BLaER1 treated with 17β-estradiol and CSF1 and Interleukin-3, amounts not matched to agents 10 nM and 100 nM (cell line): ENCODE data around the gene SRGAP3.
A peak's percentile ranks its signal among the peaks of the same experiment; 100 is the strongest.

Experiments
- H3K27ac ChIP-seq, 11 experiments: shearing (Covaris generic); formaldehyde crosslinking; 2 replicates each; pipeline ENCODE4 v1.8.1; 2022
- H3K27me3 ChIP-seq, 11 experiments: shearing (Covaris generic); formaldehyde crosslinking; 2 replicates each; pipeline ENCODE4 v1.8.1; 2022
- H3K36me3 ChIP-seq, 11 experiments: shearing (Covaris generic); formaldehyde crosslinking; 2 replicates each; pipeline ENCODE4 v1.8.1; 2022
- H3K4me1 ChIP-seq, 10 experiments: shearing (Covaris generic); formaldehyde crosslinking; 2 replicates each; pipeline ENCODE4 v1.8.1; 2022
- H3K4me2 ChIP-seq, 11 experiments: shearing (Covaris generic); formaldehyde crosslinking; 2 replicates each; pipeline ENCODE4 v1.8.1; 2022
- H3K4me3 ChIP-seq, 10 experiments: shearing (Covaris generic); formaldehyde crosslinking; 2 replicates each; pipeline ENCODE4 v1.8.1; 2022
- H3K9ac ChIP-seq, 11 experiments: shearing (Covaris generic); formaldehyde crosslinking; 2 replicates each; pipeline ENCODE4 v1.8.1; 2022
- H3K9me3 ChIP-seq, 11 experiments: shearing (Covaris generic); formaldehyde crosslinking; replicated peaks in 1 of 11; 2 replicates each; pipeline ENCODE4 v1.8.1; 2022
- H4K20me1 ChIP-seq, 11 experiments: shearing (Covaris generic); formaldehyde crosslinking; 2 replicates each; pipeline ENCODE4 v1.8.1; 2022
- Cebpa-rat ChIP-seq, 11 experiments: shearing (Covaris generic); IDR thresholded peaks; 2 replicates each; pipeline ENCODE4 v1.8.1; 2022

The SRGAP3 gene

DNA sequence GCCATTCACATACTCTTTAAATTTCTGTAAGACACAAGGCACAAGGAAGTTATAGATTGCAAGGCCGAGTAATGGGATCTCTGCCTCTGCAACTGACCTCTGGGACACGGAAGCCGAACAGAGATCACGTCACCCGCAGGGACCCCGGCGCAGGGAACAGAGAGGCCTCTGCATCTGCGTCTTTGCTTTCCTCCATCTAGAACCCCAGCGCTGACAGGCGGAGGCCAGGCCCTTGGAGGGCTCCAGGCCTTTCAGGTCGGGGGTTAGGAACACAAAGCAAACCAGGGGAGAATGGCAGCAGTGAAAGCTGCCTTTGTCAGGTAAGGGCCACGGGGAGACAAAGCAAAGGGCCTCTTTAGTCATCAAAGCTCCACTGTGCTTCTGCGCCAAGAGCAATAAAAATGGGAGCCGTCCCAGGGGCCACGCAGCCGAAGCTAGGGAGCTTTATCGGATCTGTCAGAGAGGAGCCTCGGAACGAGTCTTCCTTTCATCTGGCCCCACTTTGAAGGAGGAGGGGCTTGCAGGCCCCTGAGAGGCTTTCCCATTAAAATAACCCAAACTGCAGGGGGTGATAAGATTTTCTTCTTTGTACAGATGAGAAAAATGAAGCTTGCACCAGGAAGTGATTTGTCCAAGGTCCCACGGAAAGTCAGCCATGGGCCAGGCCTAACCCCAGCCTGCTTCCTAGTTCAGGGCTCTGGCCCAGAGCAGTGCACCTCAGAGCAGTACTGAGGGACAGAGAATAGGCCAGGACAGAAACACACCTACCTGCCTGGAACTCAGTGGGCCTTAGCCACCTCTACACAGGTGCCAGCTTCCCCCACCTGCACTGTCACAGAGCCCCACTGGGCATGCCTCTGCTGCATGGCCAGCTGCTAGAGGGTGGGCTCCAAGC lies 201.7 kb downstream of the SRGAP3 start:
- Histone ChIP-seq H3K9me3 (peaks cover 0 to 9% (median 0%) of the 10 kb centered on the region in 11 experiments; a peak in 1 of 22 replicates), H3K4me2 (no peak overlapping the region), H3K4me3 (no peak overlapping the region), H3K27me3 (no peaks in the 10 kb centered on the region), H3K36me3 (peaks cover 0 to 52% (median 0%) of the 10 kb centered on the region in 11 experiments; a peak in 5 of 22 replicates), H3K27ac (no peak overlapping the region), H3K9ac (no peak overlapping the region), H3K4me1 (peaks cover 0 to 10% (median 4%) of the 10 kb centered on the region in 10 experiments; a peak in 11 of 20 replicates), H4K20me1 (no peaks in the 10 kb centered on the region; a peak in 1 of 22 replicates)
- no peak for TF ChIP-seq Cebpa-rat (IDR thresholded peaks at IDR 0.05)

DNA sequence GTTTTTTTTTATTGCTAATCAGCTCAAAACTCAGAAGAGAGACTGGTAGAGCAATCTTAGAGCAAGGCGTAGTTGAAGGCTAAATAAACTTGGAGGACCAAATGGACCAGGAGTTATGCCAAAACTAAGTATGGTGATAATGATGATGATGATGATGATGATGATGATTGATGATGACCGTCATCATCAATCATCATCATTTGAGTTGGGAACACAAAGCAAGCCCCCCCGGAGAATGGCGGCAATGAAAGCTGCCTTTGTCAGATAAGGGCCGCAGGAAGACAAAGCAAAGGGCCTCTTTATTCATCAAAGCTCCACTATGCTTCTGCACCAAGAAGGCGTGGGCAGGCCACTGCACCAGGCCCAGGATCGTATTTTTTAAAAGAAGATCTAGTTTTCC lies 204.1 kb downstream of the SRGAP3 start:
- Histone ChIP-seq H3K36me3 (peaks cover 0 to 42% (median 0%) of the 10 kb centered on the region in 11 experiments; a peak in 1 of 22 replicates), H3K9ac (no peak overlapping the region), H3K4me2 (no peak overlapping the region), H3K27me3 (no peaks in the 10 kb centered on the region), H3K27ac (no peak overlapping the region), H4K20me1 (no peaks in the 10 kb centered on the region; a peak in 1 of 22 replicates), H3K4me3 (no peak overlapping the region), H3K9me3 (no peaks in the 10 kb centered on the region), H3K4me1 (peaks cover 0 to 24% (median 6%) of the 10 kb centered on the region in 10 experiments; a peak in 12 of 20 replicates)
- no peak for TF ChIP-seq Cebpa-rat (IDR thresholded peaks at IDR 0.05)

GRCh38 chr3:9043063-9043462 lies 206.4 kb downstream of the SRGAP3 start:
- Histone ChIP-seq H3K27ac (no peak overlapping the region), H3K9ac (no peak overlapping the region), H3K4me2 (peak overlapping the region in 4 of 11 experiments; percentile 5 to 59 (median 48); a peak in 5 of 22 replicates)

DNA sequence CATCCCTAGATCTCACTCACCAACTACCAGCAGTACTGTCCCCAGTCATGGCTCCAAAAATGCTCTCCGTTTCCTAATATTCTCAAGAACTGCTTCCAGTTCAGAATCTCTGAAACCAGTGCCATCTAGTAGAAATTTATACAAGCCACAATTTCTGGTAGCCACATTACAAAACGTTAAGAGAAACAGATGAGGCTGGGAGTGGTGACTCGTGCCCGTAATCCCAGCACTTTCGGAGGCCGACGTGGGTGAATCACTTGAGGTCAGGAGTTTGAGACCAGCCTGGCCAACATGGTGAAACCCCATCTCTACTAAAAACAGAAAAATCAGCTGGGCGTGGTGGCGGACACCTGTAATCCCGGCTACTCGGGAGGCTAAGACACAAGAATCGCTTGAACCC lies 207.8 kb downstream of the SRGAP3 start:
- H3K27ac ChIP-seq: no peak overlapping the region

More at GRCh38 chr3:9043063-9043462, 206.4 kb downstream of the SRGAP3 start:
- Histone ChIP-seq H3K36me3 (peaks cover 0 to 28% (median 0%) of the 10 kb centered on the region in 11 experiments; a peak in 1 of 22 replicates), H3K4me1 (peaks cover 0 to 24% (median 6%) of the 10 kb centered on the region in 10 experiments; a peak in 12 of 20 replicates), H3K9me3 (no peaks in the 10 kb centered on the region), H3K4me3 (no peak overlapping the region), H4K20me1 (no peaks in the 10 kb centered on the region), H3K27me3 (no peaks in the 10 kb centered on the region)
- no peak for TF ChIP-seq Cebpa-rat (IDR thresholded peaks at IDR 0.05)

GRCh38 chr3:9040996-9041395 lies 208.4 kb downstream of the SRGAP3 start:
- TF ChIP-seq Cebpa-rat (IDR thresholded peaks at IDR 0.05): no peak
- peaks cover 0 to 18% (median 0%) of the 10 kb centered on the region in 11 experiments; a peak in 1 of 22 replicates for H3K36me3 ChIP-seq
- no peak overlapping the region for H3K27ac ChIP-seq
- H3K9ac ChIP-seq: no peak overlapping the region
- no peaks in the 10 kb centered on the region for H3K9me3 ChIP-seq
- no peaks in the 10 kb centered on the region for H4K20me1 ChIP-seq
- no peaks in the 10 kb centered on the region for H3K27me3 ChIP-seq
- no peak overlapping the region for H3K4me3 ChIP-seq
- H3K4me2 ChIP-seq: no peak overlapping the region
- peaks cover 0 to 43% (median 18%) of the 10 kb centered on the region in 10 experiments; a peak in 17 of 20 replicates for H3K4me1 ChIP-seq

More for the DNA sequence above, 207.8 kb downstream of the SRGAP3 start:
- Histone ChIP-seq H4K20me1 (no peaks in the 10 kb centered on the region), H3K27me3 (no peaks in the 10 kb centered on the region), H3K4me3 (no peak overlapping the region), H3K4me2 (no peak overlapping the region; a peak in 1 of 22 replicates), H3K9me3 (no peaks in the 10 kb centered on the region), H3K36me3 (peaks cover 0 to 18% (median 0%) of the 10 kb centered on the region in 11 experiments; a peak in 1 of 22 replicates), H3K9ac (no peak overlapping the region), H3K4me1 (peaks cover 0 to 37% (median 12%) of the 10 kb centered on the region in 10 experiments; a peak in 15 of 20 replicates)
- no peak for TF ChIP-seq Cebpa-rat (IDR thresholded peaks at IDR 0.05)

- Histone ChIP-seq H3K27ac (peak overlapping the region in 4 of 11 experiments; percentile 25 to 36 (median 32); a peak in 3 of 22 replicates), H3K4me1 (peaks cover 19 to 56% (median 42%) of the 10 kb centered on the region in 10 experiments), H3K27me3 (no peaks in the 10 kb centered on the region), H3K4me3 (no peak overlapping the region), H3K36me3 (peaks cover 0 to 6% (median 0%) of the 10 kb centered on the region in 11 experiments; a peak in 1 of 22 replicates), H3K4me2 (peak overlapping the region in 7 of 11 experiments; percentile 49 to 90 (median 78); a peak in 11 of 22 replicates), H3K9ac (0 out of 22 replicates have a peak overlapping the region, but pooled peaks of 1 of the 11 experiments have one; percentile 19), H4K20me1 (no peaks in the 10 kb centered on the region; a peak in 1 of 22 replicates), H3K9me3 (no peaks in the 10 kb centered on the region; a peak in 1 of 22 replicates)
- TF ChIP-seq Cebpa-rat (IDR thresholded peaks at IDR 0.05): no peak
Observed at GRCh38 chr3:9037144-9037711, 212.2 kb downstream of the SRGAP3 start.

- Histone ChIP-seq H3K9me3 (no peaks in the 10 kb centered on the region; a peak in 1 of 22 replicates), H3K4me1 (peaks cover 25 to 56% (median 48%) of the 10 kb centered on the region in 10 experiments), H3K27me3 (no peaks in the 10 kb centered on the region), H3K27ac (peak overlapping the region in 7 of 11 experiments; percentile 5 to 36 (median 25); a peak in 6 of 22 replicates), H3K4me2 (peak overlapping the region in 8 of 11 experiments; percentile 49 to 90 (median 75); a peak in 13 of 22 replicates), H4K20me1 (no peaks in the 10 kb centered on the region; a peak in 1 of 22 replicates), H3K9ac (peak overlapping the region in 1 of 11 experiments; percentile 19; a peak in 2 of 22 replicates), H3K36me3 (peaks cover 0 to 6% (median 0%) of the 10 kb centered on the region in 11 experiments; a peak in 1 of 22 replicates), H3K4me3 (no peak overlapping the region)
- TF ChIP-seq Cebpa-rat (IDR thresholded peaks at IDR 0.05): no peak
Observed at GRCh38 chr3:9036404-9037131, 212.9 kb downstream of the SRGAP3 start.

- Histone ChIP-seq H3K9me3 (no peaks in the 10 kb centered on the region; a peak in 1 of 22 replicates), H4K20me1 (no peaks in the 10 kb centered on the region; a peak in 1 of 22 replicates), H3K9ac (no peak overlapping the region; a peak in 2 of 22 replicates), H3K4me2 (peak overlapping the region; percentile 31 to 90 (median 56)), H3K36me3 (peaks cover 0 to under 1% (median 0%) of the 10 kb centered on the region in 11 experiments; a peak in 1 of 22 replicates), H3K4me1 (peaks cover 25 to 55% (median 48%) of the 10 kb centered on the region in 10 experiments), H3K4me3 (no peak overlapping the region), H3K27me3 (no peaks in the 10 kb centered on the region), H3K27ac (peak overlapping the region in 5 of 11 experiments; percentile 5 to 36 (median 9); a peak in 8 of 22 replicates)
- no peak for TF ChIP-seq Cebpa-rat (IDR thresholded peaks at IDR 0.05)
Observed at GRCh38 chr3:9035961-9036360, 213.5 kb downstream of the SRGAP3 start.
